Rectal smooth muscle tissue (tissue), 1 donor: ENCODE measurements around the gene IGSF5.

Experiments
- H3K27ac ChIP-seq: one replicate; pipeline ENCODE4 v1.7.0; 2013; ENCODE audit warnings: low read depth, low read length, inconsistent platforms
- H3K27me3 ChIP-seq: one replicate; pipeline ENCODE4 v1.7.0; 2013; ENCODE audit warnings: low read length; ENCODE audit not compliant: control insufficient read depth, insufficient read depth
- H3K36me3 ChIP-seq: one replicate; pipeline ENCODE4 v1.7.0; 2013; ENCODE audit warnings: low read length; ENCODE audit not compliant: control insufficient read depth, insufficient read depth
- H3K4me1 ChIP-seq: one replicate; pipeline ENCODE4 v1.7.0; 2013; ENCODE audit warnings: low read length; ENCODE audit not compliant: control insufficient read depth, insufficient read depth
- H3K4me3 ChIP-seq: one replicate; pipeline ENCODE4 v1.7.0; 2013; ENCODE audit warnings: low read length
- H3K9ac ChIP-seq: one replicate; pipeline ENCODE4 v1.7.0; 2013; ENCODE audit warnings: low read length

IGSF5 gene

DNA sequence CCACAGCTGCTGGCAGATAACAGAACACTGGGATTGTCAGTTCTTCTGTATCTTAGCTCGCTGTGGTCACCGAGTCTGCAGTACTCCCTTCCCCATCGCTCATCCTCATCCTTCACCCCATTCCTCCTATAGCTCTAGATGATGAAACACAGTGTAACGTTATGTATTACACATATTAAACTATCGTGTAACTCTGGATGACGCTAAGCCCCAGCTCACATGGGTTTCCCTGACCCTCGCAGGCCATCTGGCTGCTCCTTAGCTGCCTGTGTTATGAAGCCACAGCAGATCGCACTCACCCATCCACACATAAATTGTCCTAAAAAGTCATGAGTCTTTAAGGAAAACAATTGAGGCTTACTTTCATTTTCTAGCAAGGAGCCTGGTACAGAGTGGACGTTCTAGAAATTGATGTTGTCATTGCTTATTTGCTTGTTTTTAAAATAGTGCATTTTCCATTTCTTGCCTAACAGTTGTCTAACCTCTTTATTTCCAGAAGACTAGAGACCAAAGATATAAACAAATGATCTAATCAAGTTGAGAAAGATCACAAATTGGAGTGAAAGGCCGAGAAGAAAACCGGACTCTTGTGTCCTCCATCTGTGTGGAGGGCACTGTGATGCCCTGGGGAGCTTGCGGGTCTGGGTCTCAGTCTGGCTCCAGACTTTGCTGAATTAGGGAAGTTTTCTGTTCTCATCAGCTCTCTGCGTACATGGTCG lies 97.9 kb downstream of the IGSF5 start:
- no peaks in the 10 kb centered on the region for H3K27me3 ChIP-seq
- H3K27ac ChIP-seq = no peak overlapping the region
- H3K4me1 ChIP-seq = no peaks in the 10 kb centered on the region
- H3K9ac ChIP-seq = no peak overlapping the region
- no peak overlapping the region for H3K4me3 ChIP-seq
- no peaks in the 10 kb centered on the region for H3K36me3 ChIP-seq

DNA sequence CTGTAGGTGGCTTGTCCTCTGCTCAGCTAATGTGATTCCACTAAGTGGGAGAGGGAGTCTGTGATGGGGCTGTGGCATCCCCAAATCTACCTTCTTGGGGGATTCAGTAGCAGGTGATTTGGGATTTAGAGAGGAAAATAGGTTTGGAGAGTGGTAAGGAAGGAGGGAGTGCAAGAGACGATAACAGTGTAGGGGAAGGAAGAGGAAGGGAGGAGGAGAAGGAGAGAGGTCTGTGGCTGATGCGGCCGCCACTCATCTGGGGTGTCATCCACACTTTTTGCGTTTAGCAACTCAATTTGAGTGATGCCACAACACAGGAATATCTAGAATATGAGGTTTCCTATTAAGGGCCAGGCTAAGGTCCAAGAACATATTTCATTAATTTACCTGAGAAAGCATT lies 98.5 kb downstream of the IGSF5 start:
- no peak overlapping the region for H3K9ac ChIP-seq
- no peaks in the 10 kb centered on the region for H3K4me1 ChIP-seq
- H3K27me3 ChIP-seq = no peaks in the 10 kb centered on the region
- H3K4me3 ChIP-seq = no peak overlapping the region
- H3K27ac ChIP-seq = no peak overlapping the region
- H3K36me3 ChIP-seq = no peaks in the 10 kb centered on the region

- no peak overlapping the region for H3K27ac ChIP-seq
- H3K4me1 ChIP-seq = no peaks in the 10 kb centered on the region
- no peak overlapping the region for H3K4me3 ChIP-seq
- no peaks in the 10 kb centered on the region for H3K27me3 ChIP-seq
- no peak overlapping the region for H3K9ac ChIP-seq
- H3K36me3 ChIP-seq = no peaks in the 10 kb centered on the region
These were observed 98.9 kb downstream of the IGSF5 start for GRCh38 chr21:39843916-39844315.

GRCh38 chr21:39845571-39846130 lies 100.7 kb downstream of the IGSF5 start:
- Histone ChIP-seq H3K27ac (no peak overlapping the region), H3K4me3 (no peak overlapping the region), H3K9ac (no peak overlapping the region), H3K27me3 (no peaks in the 10 kb centered on the region), H3K36me3 (no peaks in the 10 kb centered on the region), H3K4me1 (no peaks in the 10 kb centered on the region)

DNA sequence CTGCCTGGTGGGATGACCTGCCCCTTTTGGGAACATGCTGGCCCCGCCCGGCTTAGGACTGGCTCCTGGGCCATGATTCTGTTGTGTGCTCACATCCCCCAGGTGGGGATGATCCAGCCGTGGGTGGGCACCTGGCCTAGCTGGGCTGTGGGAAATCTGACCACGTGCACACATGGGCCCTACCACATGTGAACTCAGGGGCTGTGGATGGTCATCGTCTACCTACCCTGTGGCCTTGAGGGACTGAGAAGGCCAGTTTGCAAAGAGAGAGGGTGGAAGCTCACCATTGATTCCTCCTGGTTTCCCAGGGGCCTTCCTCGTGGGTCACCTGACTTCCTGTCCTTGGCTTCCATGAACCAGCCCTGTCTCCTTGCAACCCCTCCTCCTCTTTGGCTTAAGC lies 102.9 kb downstream of the IGSF5 start:
- H3K27ac ChIP-seq = no peak overlapping the region
- no peaks in the 10 kb centered on the region for H3K4me1 ChIP-seq
- H3K4me3 ChIP-seq = no peak overlapping the region
- no peaks in the 10 kb centered on the region for H3K27me3 ChIP-seq
- no peak overlapping the region for H3K9ac ChIP-seq
- no peaks in the 10 kb centered on the region for H3K36me3 ChIP-seq

DNA sequence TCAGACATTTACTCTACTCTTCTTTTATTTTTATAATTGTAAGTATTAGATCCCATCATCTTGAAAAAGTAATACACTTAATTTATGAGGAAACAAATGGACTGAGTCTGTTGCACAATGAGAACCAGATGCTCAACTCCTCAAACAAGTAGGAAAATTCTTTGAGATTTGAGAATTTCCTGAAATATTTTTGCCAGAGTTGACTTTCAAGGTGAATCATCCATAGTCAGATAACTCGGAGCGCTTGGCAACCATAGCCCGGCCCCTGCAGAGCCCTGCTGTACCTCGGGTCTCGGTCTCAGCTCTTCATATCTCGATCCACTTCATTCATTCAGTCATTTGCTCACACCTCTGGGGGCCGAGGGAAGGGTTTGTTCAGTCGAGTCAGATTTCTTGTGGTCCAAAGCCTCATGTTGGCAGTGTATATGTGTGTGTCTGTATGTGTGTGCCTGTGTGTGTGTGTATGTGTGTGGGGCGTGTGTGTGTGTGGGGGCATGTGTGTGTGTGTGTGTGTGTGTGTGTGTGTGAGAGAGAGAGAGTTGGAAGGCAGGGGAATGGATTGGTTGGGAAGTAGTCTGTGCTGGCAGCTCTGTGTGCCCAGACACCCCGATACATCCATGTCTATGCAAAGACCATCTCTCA lies 104.2 kb downstream of the IGSF5 start:
- Histone ChIP-seq H3K27me3 (no peaks in the 10 kb centered on the region), H3K36me3 (no peaks in the 10 kb centered on the region), H3K9ac (no peak overlapping the region), H3K4me3 (no peak overlapping the region), H3K4me1 (no peaks in the 10 kb centered on the region), H3K27ac (no peak overlapping the region)

DNA sequence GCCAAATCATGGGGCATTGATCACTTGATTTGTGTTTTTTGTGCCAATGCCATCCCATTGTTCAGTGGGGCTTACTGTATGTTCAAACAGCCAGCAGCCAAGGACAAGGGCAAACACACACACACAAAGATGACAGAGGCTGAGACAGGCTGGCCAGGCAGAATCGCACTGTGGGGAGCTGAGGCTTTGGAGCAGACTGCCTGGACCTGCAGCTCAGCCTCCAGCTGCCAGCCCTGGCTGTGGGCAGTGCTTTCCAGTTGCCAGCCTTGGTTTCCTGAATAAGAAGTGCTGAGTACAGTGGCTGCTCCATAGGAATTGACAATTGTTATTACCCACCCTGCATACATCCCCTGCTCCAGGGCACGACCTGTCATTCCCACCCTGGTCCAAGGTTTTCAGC lies 105.3 kb downstream of the IGSF5 start:
- Histone ChIP-seq H3K4me1 (no peaks in the 10 kb centered on the region), H3K27ac (no peak overlapping the region), H3K4me3 (no peak overlapping the region), H3K9ac (no peak overlapping the region), H3K36me3 (no peaks in the 10 kb centered on the region), H3K27me3 (no peaks in the 10 kb centered on the region)

DNA sequence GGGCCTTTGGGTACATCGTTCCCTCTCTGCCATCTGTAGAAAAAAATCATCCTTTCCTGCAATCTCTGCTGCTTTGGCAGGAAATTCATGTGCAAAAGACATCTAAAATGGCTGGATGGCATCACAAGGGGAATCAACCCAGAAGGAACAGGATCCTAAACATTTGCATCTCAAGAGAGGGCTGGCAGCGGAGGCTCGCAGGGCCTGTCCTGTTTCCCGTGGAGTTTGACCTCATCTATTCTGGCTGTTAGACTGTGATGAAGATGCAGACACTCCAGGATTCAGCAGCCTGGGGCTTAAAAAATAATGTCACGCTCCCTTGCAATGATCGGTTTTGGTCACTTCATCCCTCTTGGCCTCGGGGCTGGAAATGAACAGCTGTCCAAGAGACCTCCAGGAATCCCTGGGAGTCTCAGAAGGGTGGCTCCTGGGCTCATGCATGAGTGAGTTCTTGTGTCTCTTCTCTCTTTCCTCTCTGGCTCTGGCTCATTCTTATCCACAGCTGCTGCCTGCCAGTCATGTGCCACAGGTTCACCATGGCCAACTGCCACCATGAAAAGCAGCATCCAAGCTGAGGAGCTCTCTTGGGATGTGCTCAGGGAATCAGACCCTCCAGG lies 106.1 kb downstream of the IGSF5 start:
- H3K4me1 ChIP-seq = no peaks in the 10 kb centered on the region
- no peaks in the 10 kb centered on the region for H3K36me3 ChIP-seq
- no peak overlapping the region for H3K9ac ChIP-seq
- no peak overlapping the region for H3K27ac ChIP-seq
- no peaks in the 10 kb centered on the region for H3K27me3 ChIP-seq
- H3K4me3 ChIP-seq = no peak overlapping the region
